HepG2 (cell line): ENCODE data around the gene SSBP4. TPM values are rescaled to one million over a fixed set of nuclear protein-coding genes. Genes with fewer than 3 reads are reported as not detected.

Experiments used
- ARNT ChIP-seq: fragments of 450-650 bp; IDR thresholded peaks from 2 replicates; pipeline ENCODE4 v1.6.1; 2017
- BHLHE40 ChIP-seq: IDR thresholded peaks from 2 replicates; pipeline ENCODE4 v1.6.1; 2011; ENCODE audit warnings: low read length, improper control_type of control experiment
- FOSL2 ChIP-seq: sonication (generic); formaldehyde crosslinking; IDR thresholded peaks from 2 replicates; pipeline ENCODE4 v1.4.0; 2020; ENCODE audit warnings: missing genetic modification reagents
- FUBP1 ChIP-seq: sonication (generic); formaldehyde crosslinking; IDR thresholded peaks from 2 replicates; pipeline ENCODE4 v1.5.1; 2020; ENCODE audit warnings: missing genetic modification reagents, mild to moderate bottlenecking, borderline replicate concordance
- HINFP ChIP-seq: sonication (generic); formaldehyde crosslinking; IDR thresholded peaks from 2 replicates; pipeline ENCODE4 v1.4.0; 2020; ENCODE audit warnings: low read depth, mild to moderate bottlenecking, missing genetic modification reagents
- MBNL3 ChIP-seq: fragments of 250-450 bp; sonication (Bioruptor Pico); conservative IDR thresholded peaks from 2 replicates; pipeline ENCODE4 v1.8.0; 2022; ENCODE audit warnings: mild to moderate bottlenecking, inconsistent platforms
- NFRKB ChIP-seq: fragments of 450-650 bp; IDR thresholded peaks from 2 replicates; pipeline ENCODE4 v1.6.1; 2017
- NKX3-1 ChIP-seq: sonication (generic); formaldehyde crosslinking; IDR thresholded peaks from 2 replicates; pipeline ENCODE4 v1.5.0; 2020; ENCODE audit warnings: missing genetic modification reagents
- PRDM10 ChIP-seq: sonication (generic); formaldehyde crosslinking; IDR thresholded peaks from 2 replicates; pipeline ENCODE4 v1.4.0; 2020; ENCODE audit warnings: low read depth, missing genetic modification reagents
- SOX5 ChIP-seq: IDR thresholded peaks from 2 replicates; pipeline ENCODE4 v1.6.1; 2016; ENCODE audit warnings: borderline replicate concordance
- SP5 ChIP-seq: IDR thresholded peaks from 2 replicates; pipeline ENCODE4 v1.6.1; 2016; ENCODE audit warnings: low read depth, borderline replicate concordance
- TOE1 ChIP-seq: sonication (generic); formaldehyde crosslinking; IDR thresholded peaks from 2 replicates; pipeline ENCODE4 v1.4.0; 2020; ENCODE audit warnings: mild to moderate bottlenecking, missing genetic modification reagents
- ZBTB20 ChIP-seq: sonication (generic); formaldehyde crosslinking; IDR thresholded peaks from 2 replicates; pipeline ENCODE4 v1.8.1; 2023; ENCODE audit warnings: missing genetic modification reagents, low read depth, mild to moderate bottlenecking, borderline replicate concordance
- ZBTB44 ChIP-seq: sonication (generic); formaldehyde crosslinking; IDR thresholded peaks from 2 replicates; pipeline ENCODE4 v1.4.0; 2020; ENCODE audit warnings: missing genetic modification reagents
- ZBTB46 ChIP-seq: sonication (generic); formaldehyde crosslinking; IDR thresholded peaks from 2 replicates; pipeline ENCODE4 v1.4.0; 2020; ENCODE audit warnings: mild to moderate bottlenecking, missing genetic modification reagents, borderline replicate concordance
- ZNF124 ChIP-seq: sonication (generic); formaldehyde crosslinking; IDR thresholded peaks from 2 replicates; pipeline ENCODE4 v1.4.0; 2020; ENCODE audit warnings: missing genetic modification reagents
- ZNF256 ChIP-seq: sonication (generic); formaldehyde crosslinking; conservative IDR thresholded peaks from 2 replicates; pipeline ENCODE4 v1.4.0; 2020; ENCODE audit warnings: missing genetic modification reagents
- ZNF260 ChIP-seq: sonication (generic); formaldehyde crosslinking; IDR thresholded peaks from 2 replicates; pipeline ENCODE4 v1.4.0; 2020; ENCODE audit warnings: missing genetic modification reagents, low read depth, mild to moderate bottlenecking, borderline replicate concordance
- ZNF274 ChIP-seq: sonication (generic); formaldehyde crosslinking; IDR thresholded peaks from 2 replicates; pipeline ENCODE4 v1.5.1; 2020; ENCODE audit warnings: mild to moderate bottlenecking, missing genetic modification reagents
- ZNF674 ChIP-seq: sonication (generic); formaldehyde crosslinking; IDR thresholded peaks from 2 replicates; pipeline ENCODE4 v1.5.0; 2020; ENCODE audit warnings: low read depth, mild to moderate bottlenecking, missing genetic modification reagents
- polyA plus RNA-seq, 8 experiments: library from polyadenylated mRNA; depleted of rRNA in 3 of 8; stranded (reverse) in 7 of 8; unstranded in 1 of 8; fragments of >200 nt; fragmentation: Illumina TruSeq in 4 of 8; extraction: Trizol in 4 of 8; gene quantifications; 2 replicates each; pipeline versions ENCODE4 v1.2.1 to v1.2.3, GENCODE V29; 2011 to 2016; ENCODE audit warnings: low read depth in 4 of 8, missing spikeins in 1 of 8, mixed read lengths in 1 of 8; ENCODE audit not compliant: insufficient read depth in 1 of 8
- total RNA-seq, 5 experiments: library from RNA; depleted of rRNA; stranded (reverse); fragments of >200 nt; fragmentation: Illumina TruSeq; extraction: Trizol; gene quantifications; 2 replicates each; pipeline ENCODE4 v1.2.3, GENCODE V29; 2016; ENCODE audit warnings: low read depth in 1 of 5

The SSBP4 gene
- total and polyA plus RNA-seq, 2 of the 13 experiments (the other 11 are each of a cell fraction or from before 2014, with no cell fraction given), result 20.8 to 39.5 TPM

- TF ChIP-seq HINFP (CRISPR knock-in tag) (peak; percentile 95), ZBTB20 (no peak), TOE1 (CRISPR knock-in tag) (no peak), ZNF274 (no peak), PRDM10 (CRISPR knock-in tag) (0 out of 2 replicates have a peak, but pooled peaks have one; percentile 29), SP5 (CRISPR knock-in tag) (peak; percentile 66; the same call in 1 of the 2 replicates), ZNF260 (CRISPR knock-in tag) (no peak), SOX5 (CRISPR knock-in tag) (peak; percentile 52; the same call in 1 of the 2 replicates), BHLHE40 (peak; percentile 83), NFRKB (no peak), FUBP1 (no peak), ZNF256 (CRISPR knock-in tag) (no peak), FOSL2 (CRISPR knock-in tag) (peak; percentile 96), ZNF674 (CRISPR knock-in tag) (no peak), NKX3-1 (CRISPR knock-in tag) (0 out of 2 replicates have a peak, but pooled peaks have one; percentile 25), ZBTB46 (CRISPR knock-in tag) (no peak), ZBTB44 (CRISPR knock-in tag) (no peak), ZNF124 (no peak), ARNT (no peak), MBNL3 (CRISPR knock-in tag) (no peak)
These were observed 45.1 kb upstream of the SSBP4 start (continued) for GRCh38 chr19:18373892-18374629.
